Transverse colon (tissue), 4 donors: ENCODE measurements around the gene SLC10A1. TPM values are rescaled to one million over a fixed set of nuclear protein-coding genes. Genes with fewer than 3 reads are reported as not detected.

ENCODE experiments used
- DNase-seq: peaks from one replicate; pipeline ENCODE4 v3.0.0-alpha.2; 2019
- H3K27ac ChIP-seq, 4 donors: fragments of 200-600 bp; sonication (generic); 2 replicates each; pipeline ENCODE4 v1.5.1; 2016 to 2018; ENCODE audit warnings: inconsistent platforms in 4 of 4
- H3K27me3 ChIP-seq: fragments of 200-600 bp; sonication (generic); 2 replicates; pipeline ENCODE4 v1.5.1; 2017; ENCODE audit warnings: inconsistent platforms
- H3K36me3 ChIP-seq, 4 donors: fragments of 200-600 bp; sonication (generic); 2 replicates each; pipeline ENCODE4 v1.5.1; 2017 to 2019; ENCODE audit warnings: inconsistent platforms in 4 of 4
- H3K4me1 ChIP-seq, 4 donors: fragments of 200-600 bp; sonication (generic); 2 replicates each; pipeline ENCODE4 v1.5.1; 2017 to 2020; ENCODE audit warnings: inconsistent platforms in 4 of 4
- H3K4me3 ChIP-seq, 4 donors: fragments of 200-600 bp; sonication (generic); 1 replicate in 1 of 4; 2 replicates in 3 of 4; pipeline versions ENCODE4 v1.5.1 to v1.6.1; 2017 to 2019; ENCODE audit warnings: inconsistent platforms in 4 of 4
- H3K9me3 ChIP-seq, 2 donors: fragments of 200-600 bp; sonication (generic); 2 replicates each; pipeline ENCODE4 v1.5.1; 2017 to 2019; ENCODE audit warnings: inconsistent platforms in 2 of 2
- EP300 ChIP-seq: sonication (generic); formaldehyde crosslinking; IDR thresholded peaks from one replicate; pipeline ENCODE4 v1.6.1; 2017; ENCODE audit warnings: antibody characterized with exemption, low read depth
- POLR2A ChIP-seq: fragments of 450-650 bp; IDR thresholded peaks from one replicate; pipeline ENCODE4 v1.6.1; 2016; ENCODE audit warnings: antibody characterized with exemption, mild to moderate bottlenecking, moderate library complexity
- POLR2AphosphoS5 ChIP-seq, 3 donors: sonication (generic); formaldehyde crosslinking; IDR thresholded peaks; one replicate each; pipeline ENCODE4 v1.6.1; 2016; ENCODE audit warnings: antibody characterized with exemption in 3 of 3
- WGBS, 2 donors: methylation state at CpG; one replicate each; pipeline ENCODE4 v1.1.5; 2018; ENCODE audit warnings: low coverage in 1 of 2; 5-methylcytosine and 5-hydroxymethylcytosine counted together
- in situ Hi-C, 4 donors: fragments of 200-750 bp; cut with MboI; loops; one replicate each; pipeline versions ENCODE4 v1.15.0 to v1.15.1; 2017; ENCODE audit warnings: low sequenced_read_pairs in 3 of 4, low pct_ligation_motif_present in 1 of 4, low pct_unique_long_range_greater_than_20kb in 1 of 4
- intact Hi-C: fragments of 100-400 bp; cut with DNase I; formaldehyde crosslinking; loops from one replicate; pipeline ENCODE4 v1.15.1; 2023; ENCODE audit warnings: low total_unique reads
- total RNA-seq, 4 donors: library from RNA; depleted of rRNA; stranded (reverse); fragments of >200 nt; gene quantifications; one replicate each; pipeline ENCODE4 v1.1.0, GENCODE V29; 2016
- TF ChIP-seq, protein P1 (sequence below), 5 experiments: fragments of 200-600 bp in 3 of 5; fragments of 450-650 bp in 2 of 5; sonication (generic) in 3 of 5; IDR thresholded peaks; 1 replicate in 2 of 5; 2 replicates in 3 of 5; pipeline ENCODE4 v1.5.1; 2016 to 2017; ENCODE audit warnings: antibody characterized with exemption in 5 of 5, inconsistent platforms in 3 of 5, mild to moderate bottlenecking in 2 of 5, moderate library complexity in 1 of 5

Gene SLC10A1
- total RNA-seq, 4 donors from 2014 or later, result 0.27 TPM; not detected in 3

DNA sequence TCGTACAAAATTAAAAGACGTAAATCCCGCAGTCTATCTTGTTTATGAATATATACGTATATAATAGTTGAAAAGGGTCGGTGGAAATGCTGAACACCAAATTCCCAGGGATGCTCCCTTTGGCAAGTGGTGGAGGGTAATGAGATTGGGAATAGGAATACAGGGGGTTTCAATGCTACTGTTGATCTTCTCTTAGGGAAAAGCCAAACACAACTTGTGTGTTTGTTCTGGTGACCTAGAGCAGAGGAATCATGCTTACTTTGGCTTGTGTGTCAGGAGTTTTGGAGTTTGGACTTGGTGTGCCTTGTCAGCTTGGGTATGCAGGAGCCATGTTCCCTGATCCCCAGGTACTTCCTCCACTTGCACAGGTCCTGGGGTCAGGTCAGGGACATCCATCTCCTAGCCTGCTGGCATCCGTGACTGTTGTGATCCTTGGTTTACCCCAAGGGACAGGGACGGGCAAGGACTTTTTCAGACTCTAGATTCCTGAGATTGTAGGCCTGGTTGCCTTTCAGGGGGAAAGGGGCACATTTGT is 4.1 kb downstream of the SLC10A1 start:
- no peak for TF ChIP-seq POLR2A
- TF ChIP-seq, protein P1, sequence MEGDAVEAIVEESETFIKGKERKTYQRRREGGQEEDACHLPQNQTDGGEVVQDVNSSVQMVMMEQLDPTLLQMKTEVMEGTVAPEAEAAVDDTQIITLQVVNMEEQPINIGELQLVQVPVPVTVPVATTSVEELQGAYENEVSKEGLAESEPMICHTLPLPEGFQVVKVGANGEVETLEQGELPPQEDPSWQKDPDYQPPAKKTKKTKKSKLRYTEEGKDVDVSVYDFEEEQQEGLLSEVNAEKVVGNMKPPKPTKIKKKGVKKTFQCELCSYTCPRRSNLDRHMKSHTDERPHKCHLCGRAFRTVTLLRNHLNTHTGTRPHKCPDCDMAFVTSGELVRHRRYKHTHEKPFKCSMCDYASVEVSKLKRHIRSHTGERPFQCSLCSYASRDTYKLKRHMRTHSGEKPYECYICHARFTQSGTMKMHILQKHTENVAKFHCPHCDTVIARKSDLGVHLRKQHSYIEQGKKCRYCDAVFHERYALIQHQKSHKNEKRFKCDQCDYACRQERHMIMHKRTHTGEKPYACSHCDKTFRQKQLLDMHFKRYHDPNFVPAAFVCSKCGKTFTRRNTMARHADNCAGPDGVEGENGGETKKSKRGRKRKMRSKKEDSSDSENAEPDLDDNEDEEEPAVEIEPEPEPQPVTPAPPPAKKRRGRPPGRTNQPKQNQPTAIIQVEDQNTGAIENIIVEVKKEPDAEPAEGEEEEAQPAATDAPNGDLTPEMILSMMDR (IDR thresholded peaks at IDR 0.05), result no peak
- TF ChIP-seq EP300, result no peak
- no peak for TF ChIP-seq POLR2AphosphoS5 (IDR thresholded peaks at IDR 0.05)

DNA sequence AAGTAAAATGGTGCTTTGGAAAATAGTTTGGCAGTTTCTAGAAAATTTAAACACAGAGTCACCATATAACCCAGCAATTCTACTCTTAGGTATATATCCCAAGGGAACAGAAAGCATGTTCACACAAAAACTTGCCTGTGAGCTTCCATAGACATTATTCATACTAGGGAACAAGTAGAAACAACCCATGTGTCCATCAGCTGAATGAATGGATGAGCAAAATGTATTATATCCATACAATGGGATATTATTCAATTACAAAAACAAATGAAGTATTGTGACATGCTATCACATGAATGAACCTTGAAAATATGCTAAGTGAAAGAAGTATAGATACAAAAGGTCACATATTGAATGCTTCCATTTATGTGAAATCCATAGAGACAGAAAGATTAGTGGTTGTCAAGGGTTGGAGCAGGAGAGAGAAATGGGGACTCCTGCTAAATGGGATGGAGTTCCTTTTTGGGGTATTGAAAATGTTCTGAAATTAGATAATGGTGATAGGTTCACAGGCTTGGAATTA is 7.9 kb downstream of the SLC10A1 start:
- DNase-seq, result no peak
- Histone ChIP-seq H3K27ac (no peak overlapping the region), H3K27me3 (no peaks in the 10 kb centered on the region), H3K36me3 (no peaks in the 10 kb centered on the region), H3K4me1 (no peaks in the 10 kb centered on the region), H3K4me3 (no peak overlapping the region), H3K9me3 (no peaks in the 10 kb centered on the region)
- in situ Hi-C loops, result no loop called here
- intact Hi-C loops, result no loop called here
- TF ChIP-seq POLR2AphosphoS5 (IDR thresholded peaks at IDR 0.05) (no peak), POLR2A (no peak), EP300 (no peak)
- TF ChIP-seq, protein P1 (IDR thresholded peaks at IDR 0.05), result no peak

More for the DNA sequence above, 4.1 kb downstream of the SLC10A1 start:
- H3K4me3 ChIP-seq, result no peak overlapping the region
- in situ Hi-C loops, result no loop called here
- 94% methylated on average over 5 to 7 of the region's 7 CpGs for WGBS, 2 donors
- no peaks in the 10 kb centered on the region for H3K9me3 ChIP-seq
- DNase-seq, result no peak
- H3K36me3 ChIP-seq, result no peaks in the 10 kb centered on the region
- peaks cover 0 to 8% (median 2%) of the 10 kb centered on the region in 4 donors for H3K4me1 ChIP-seq
- H3K27me3 ChIP-seq, result no peaks in the 10 kb centered on the region
- intact Hi-C loops, result no loop called here
- no peak overlapping the region for H3K27ac ChIP-seq

DNA sequence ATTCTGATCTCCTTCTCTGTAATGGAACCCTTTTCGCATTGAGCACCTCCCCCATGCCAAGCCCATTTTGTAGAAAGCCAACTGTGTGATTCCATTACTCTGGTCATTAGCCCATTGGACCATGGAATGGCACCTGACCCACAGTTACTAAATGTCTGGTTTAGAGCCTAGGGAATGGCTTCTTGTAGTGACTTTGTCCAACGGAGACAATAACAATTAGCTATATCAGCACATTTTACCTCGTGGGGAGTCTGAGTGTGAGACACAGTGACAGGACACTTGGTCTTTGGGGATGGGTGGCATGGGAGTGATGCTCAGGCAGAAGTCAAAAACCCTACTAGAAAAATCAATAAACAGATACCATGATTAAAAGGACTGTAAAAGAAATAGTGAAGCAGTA is 10.4 kb downstream of the SLC10A1 start:
- H3K27me3 ChIP-seq, result no peaks in the 10 kb centered on the region
- no peaks in the 10 kb centered on the region for H3K4me1 ChIP-seq
- H3K36me3 ChIP-seq, result no peaks in the 10 kb centered on the region
- WGBS, 2 donors, result 93% methylated on average over 3 of the region's 3 CpGs; no CpG with 5 or more reads in 1 of the 2 donors
- H3K27ac ChIP-seq, result no peak overlapping the region
- no peak for DNase-seq
- intact Hi-C loops (no loop called here), in situ Hi-C loops (no loop called here)
- TF ChIP-seq, protein P1 (IDR thresholded peaks at IDR 0.05), result no peak
- no peak for TF ChIP-seq POLR2AphosphoS5 (IDR thresholded peaks at IDR 0.05)
- TF ChIP-seq POLR2A, result no peak
- TF ChIP-seq EP300, result no peak
- no peaks in the 10 kb centered on the region for H3K9me3 ChIP-seq
- H3K4me3 ChIP-seq, result no peak overlapping the region

DNA sequence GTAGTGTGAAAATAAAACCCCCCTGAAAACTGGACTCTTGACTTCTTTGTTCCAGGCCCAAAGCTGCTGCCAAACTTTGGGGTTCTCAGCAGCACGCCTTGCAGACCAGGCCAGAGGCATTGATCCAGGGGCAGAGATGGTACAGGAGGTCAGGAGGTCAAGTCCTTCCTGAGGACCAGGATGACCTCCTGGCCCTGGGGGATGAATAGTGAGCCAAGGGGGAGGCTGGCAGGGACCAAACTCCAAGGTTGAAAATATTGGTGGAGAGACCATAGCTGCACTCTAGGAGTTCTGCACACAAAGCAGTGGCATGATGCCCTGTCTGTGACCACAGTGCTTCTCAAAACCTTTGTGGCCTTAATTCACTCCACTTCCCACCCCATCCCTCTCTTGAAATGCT is 12.1 kb downstream of the SLC10A1 start:
- in situ Hi-C loops, result no loop called here
- Histone ChIP-seq H3K27me3 (no peaks in the 10 kb centered on the region), H3K9me3 (no peaks in the 10 kb centered on the region), H3K36me3 (peaks cover 0 to 6% (median under 1%) of the 10 kb centered on the region in 4 donors), H3K4me3 (no peak overlapping the region), H3K27ac (no peak overlapping the region), H3K4me1 (no peaks in the 10 kb centered on the region)
- WGBS, 2 donors, result 100% methylated on average over 1 of the region's 1 CpG
- intact Hi-C loops, result no loop called here
- TF ChIP-seq, protein P1 (IDR thresholded peaks at IDR 0.05), result no peak
- TF ChIP-seq EP300 (no peak), POLR2AphosphoS5 (IDR thresholded peaks at IDR 0.05) (no peak), POLR2A (no peak)
- DNase-seq, result no peak
